ENCODE results near the gene SOCS3. TPM values are rescaled to one million over a fixed set of nuclear protein-coding genes. Genes with fewer than 3 reads are reported as not detected.

The SOCS3 gene
- total RNA-seq, 3 donors from 2014 or later (not counting 1 experiment from before 2014, with no cell fraction given): 39.0 to 47.9 (median 43.6) TPM

DNA sequence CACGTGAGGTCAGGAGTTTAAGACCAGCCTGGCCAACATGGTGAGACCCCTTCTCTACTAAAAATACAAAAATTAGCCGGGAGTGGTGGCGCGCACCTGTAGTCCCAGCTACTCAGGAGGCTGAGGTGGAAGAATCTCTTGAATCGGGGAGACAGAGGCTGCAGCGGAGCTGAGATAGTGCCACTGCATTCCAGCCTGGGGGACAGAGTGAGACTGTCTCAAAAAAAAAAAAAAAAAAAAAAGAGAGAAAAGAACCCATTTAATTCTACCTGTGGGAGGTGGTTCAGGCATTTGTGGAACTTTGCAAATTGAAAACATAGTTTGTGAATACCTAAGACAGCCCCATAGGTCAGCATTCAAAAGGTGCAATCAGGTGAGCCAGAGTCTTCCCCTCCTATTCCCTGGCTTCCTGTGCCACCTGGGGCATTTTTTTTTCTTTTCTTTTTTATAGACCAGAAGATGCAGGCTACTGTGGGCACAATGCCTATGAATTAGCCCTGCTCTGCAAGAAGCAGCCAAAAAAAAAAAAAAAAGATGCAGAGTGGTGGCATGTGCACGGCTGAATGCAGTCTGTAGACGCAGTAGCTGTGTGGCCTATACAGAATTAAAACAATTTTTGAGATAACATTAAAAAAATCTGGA lies 9.1 kb upstream of the SOCS3 start:
- Mint-ChIP-seq H3K36me3 (no peaks in the 10 kb centered on the region), H3K4me1 (peaks cover 9 to 13% of the 10 kb centered on the region in 2 donors), H3K27ac (no peak overlapping the region), H3K9me3 (no peaks in the 10 kb centered on the region), H3K27me3 (ENCODE audit: low read depth in 2 of 2) (peaks cover 0 to 2% of the 10 kb centered on the region in 2 donors), H3K4me3 (no peak overlapping the region)
- no peak for DNase-seq
- H3K27me3 ChIP-seq (ENCODE audit: control insufficient read depth, insufficient read depth, low read length): no peaks in the 10 kb centered on the region
- no peak for ATAC-seq
- H3K27ac ChIP-seq (ENCODE audit: low read length): no peak overlapping the region
- 96% methylated on average over 5 of the region's 8 CpGs for WGBS (ENCODE audit: insufficient coverage)
- no peaks in the 10 kb centered on the region for H3K9me3 ChIP-seq (ENCODE audit: control insufficient read depth, insufficient read depth, low read length)
- no peak overlapping the region for H3K4me3 ChIP-seq (ENCODE audit: low read length)
- no peaks in the 10 kb centered on the region for H3K36me3 ChIP-seq (ENCODE audit: control insufficient read depth, insufficient read depth, low read length)
- intact Hi-C loops (cut with micrococcal nuclease): no loop called here
- H3K4me1 ChIP-seq (ENCODE audit: control insufficient read depth, insufficient read depth, low read length): peaks cover 13% of the 10 kb centered on the region
- TF ChIP-seq, protein P1, sequence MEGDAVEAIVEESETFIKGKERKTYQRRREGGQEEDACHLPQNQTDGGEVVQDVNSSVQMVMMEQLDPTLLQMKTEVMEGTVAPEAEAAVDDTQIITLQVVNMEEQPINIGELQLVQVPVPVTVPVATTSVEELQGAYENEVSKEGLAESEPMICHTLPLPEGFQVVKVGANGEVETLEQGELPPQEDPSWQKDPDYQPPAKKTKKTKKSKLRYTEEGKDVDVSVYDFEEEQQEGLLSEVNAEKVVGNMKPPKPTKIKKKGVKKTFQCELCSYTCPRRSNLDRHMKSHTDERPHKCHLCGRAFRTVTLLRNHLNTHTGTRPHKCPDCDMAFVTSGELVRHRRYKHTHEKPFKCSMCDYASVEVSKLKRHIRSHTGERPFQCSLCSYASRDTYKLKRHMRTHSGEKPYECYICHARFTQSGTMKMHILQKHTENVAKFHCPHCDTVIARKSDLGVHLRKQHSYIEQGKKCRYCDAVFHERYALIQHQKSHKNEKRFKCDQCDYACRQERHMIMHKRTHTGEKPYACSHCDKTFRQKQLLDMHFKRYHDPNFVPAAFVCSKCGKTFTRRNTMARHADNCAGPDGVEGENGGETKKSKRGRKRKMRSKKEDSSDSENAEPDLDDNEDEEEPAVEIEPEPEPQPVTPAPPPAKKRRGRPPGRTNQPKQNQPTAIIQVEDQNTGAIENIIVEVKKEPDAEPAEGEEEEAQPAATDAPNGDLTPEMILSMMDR (IDR thresholded peaks at IDR 0.05): no peak

DNA sequence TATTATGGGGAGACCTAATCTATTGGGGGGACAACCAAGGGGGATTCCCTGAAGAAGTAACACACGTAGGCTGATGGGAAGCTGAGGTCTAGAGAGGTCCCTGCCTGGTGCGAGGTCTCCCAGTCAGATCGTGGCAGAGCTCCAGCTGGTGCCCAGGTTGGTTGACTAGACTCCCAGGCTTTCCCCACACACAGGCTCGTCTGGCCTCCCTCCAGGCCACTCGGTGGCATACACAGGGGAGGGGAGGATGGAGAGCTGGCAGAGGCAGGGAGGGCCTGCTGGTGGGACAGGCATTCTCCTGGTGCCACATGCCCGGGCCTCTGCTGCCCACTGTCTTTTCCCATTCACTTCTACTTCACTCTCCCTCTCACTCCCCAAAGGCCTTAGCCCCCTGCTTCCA lies 8.5 kb upstream of the SOCS3 start:
- H3K27me3 ChIP-seq (ENCODE audit: control insufficient read depth, insufficient read depth, low read length): no peaks in the 10 kb centered on the region
- WGBS (ENCODE audit: insufficient coverage): 79% methylated on average over 6 of the region's 6 CpGs
- H3K36me3 ChIP-seq (ENCODE audit: control insufficient read depth, insufficient read depth, low read length): no peaks in the 10 kb centered on the region
- no peak overlapping the region for H3K4me3 Mint-ChIP-seq
- no peaks in the 10 kb centered on the region for H3K9me3 ChIP-seq (ENCODE audit: control insufficient read depth, insufficient read depth, low read length)
- no peak overlapping the region for H3K4me3 ChIP-seq (ENCODE audit: low read length)
- DNase-seq (no peak), ATAC-seq (no peak)
- intact Hi-C loops (cut with micrococcal nuclease): no loop called here
- no peak overlapping the region for H3K27ac Mint-ChIP-seq
- peaks cover 13% of the 10 kb centered on the region for H3K4me1 ChIP-seq (ENCODE audit: control insufficient read depth, insufficient read depth, low read length)
- H3K36me3 Mint-ChIP-seq: no peaks in the 10 kb centered on the region
- peaks cover 0 to 2% of the 10 kb centered on the region in 2 donors for H3K27me3 Mint-ChIP-seq (ENCODE audit: low read depth in 2 of 2)
- H3K4me1 Mint-ChIP-seq: peaks cover 9 to 13% of the 10 kb centered on the region in 2 donors
- H3K9me3 Mint-ChIP-seq: no peaks in the 10 kb centered on the region
- H3K27ac ChIP-seq (ENCODE audit: low read length): no peak overlapping the region
- TF ChIP-seq, protein P1 (IDR thresholded peaks at IDR 0.05): no peak

DNA sequence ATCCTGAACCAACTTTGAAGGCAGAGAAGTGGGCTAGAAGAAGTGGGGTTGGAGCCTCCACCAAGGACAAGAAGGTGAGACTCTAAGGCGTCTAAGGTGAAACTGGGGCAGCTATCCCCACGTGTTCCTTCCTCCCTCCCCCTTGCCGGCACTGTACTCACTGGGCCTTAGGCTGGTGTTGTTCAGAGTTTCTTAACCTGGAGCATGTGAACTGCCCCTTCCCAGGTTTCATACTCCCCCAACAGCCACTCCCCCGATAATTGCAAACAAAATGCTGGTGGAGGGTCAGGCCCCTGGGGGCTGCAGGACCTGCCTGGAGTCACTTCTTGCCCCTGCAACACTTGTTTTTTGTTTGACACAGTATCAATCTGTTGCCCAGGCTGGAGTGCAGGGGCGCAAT lies 7.3 kb upstream of the SOCS3 start:
- intact Hi-C loops (cut with micrococcal nuclease): no loop called here
- WGBS (ENCODE audit: insufficient coverage): 90% methylated on average over 5 of the region's 5 CpGs

More for the DNA sequence above, 7.3 kb upstream of the SOCS3 start:
- Histone ChIP-seq H3K27ac (ENCODE audit: low read length) (no peak overlapping the region), H3K4me3 (ENCODE audit: low read length) (no peak overlapping the region), H3K27me3 (ENCODE audit: control insufficient read depth, insufficient read depth, low read length) (no peaks in the 10 kb centered on the region), H3K9me3 (ENCODE audit: control insufficient read depth, insufficient read depth, low read length) (no peaks in the 10 kb centered on the region), H3K4me1 (ENCODE audit: control insufficient read depth, insufficient read depth, low read length) (peaks cover 13% of the 10 kb centered on the region), H3K36me3 (ENCODE audit: control insufficient read depth, insufficient read depth, low read length) (no peaks in the 10 kb centered on the region)
- Mint-ChIP-seq H3K36me3 (no peaks in the 10 kb centered on the region), H3K27me3 (ENCODE audit: low read depth in 2 of 2) (peaks cover 2 to 6% of the 10 kb centered on the region in 2 donors), H3K27ac (no peak overlapping the region), H3K9me3 (no peaks in the 10 kb centered on the region), H3K4me1 (peaks cover 9 to 13% of the 10 kb centered on the region in 2 donors), H3K4me3 (no peak overlapping the region)
- TF ChIP-seq, protein P1 (IDR thresholded peaks at IDR 0.05): no peak
- DNase-seq: no peak
- no peak for ATAC-seq

Data from natural killer cell (primary cell).